Sigmoid colon (tissue), 4 donors: Measurements from ENCODE around the gene DTNBP1.

Experiments
- EP300 ChIP-seq, 4 donors: sonication (generic); formaldehyde crosslinking; IDR thresholded peaks; one replicate each; pipeline ENCODE4 v1.6.1; 2017; ENCODE audit warnings: antibody characterized with exemption in 4 of 4
- POLR2A ChIP-seq, 2 donors: fragments of 450-650 bp; IDR thresholded peaks; one replicate each; pipeline ENCODE4 v1.6.1; 2016; ENCODE audit warnings: antibody characterized with exemption in 2 of 2, mild to moderate bottlenecking in 2 of 2, moderate library complexity in 2 of 2

- TF ChIP-seq EP300 (IDR thresholded peaks at IDR 0.05), result no peak
- TF ChIP-seq POLR2A (IDR thresholded peaks at IDR 0.05), result no peak
Measured at GRCh38 chr6:15473174-15473573, 189.7 kb downstream of the DTNBP1 start.
